Measurements from ENCODE around the gene CDH4.

- TF ChIP-seq CTCF (IDR thresholded peaks at IDR 0.05; ENCODE audit: insufficient read depth, low read length, poor library complexity, severe bottlenecking) (no peak), EZH2phosphoT487 (conservative IDR thresholded peaks at IDR 0.05; ENCODE audit: low read length) (no peak)
Measured at GRCh38 chr20:61938839-61939690, 687.0 kb downstream of the CDH4 start.
